ENCODE measurements around the gene CASTOR1.

GRCh38 chr22:30241576-30242371 lies 47.5 kb downstream of the CASTOR1 start:
- TF ChIP-seq CTCF (IDR thresholded peaks at IDR 0.05), result no peak
- TF ChIP-seq POLR2A (IDR thresholded peaks at IDR 0.05), result no peak
